Upper lobe of right lung (tissue), 1 donor: ENCODE measurements around the gene TARS3. TPM values are rescaled to one million over a fixed set of nuclear protein-coding genes. Genes with fewer than 3 reads are reported as not detected.

Experiments
- ATAC-seq: fragments of 200-7000 bp; cut with Tn5 transposase; one replicate; pipeline ENCODE4 v1.9.1; 2020; ENCODE audit warnings: mild to moderate bottlenecking, moderate library complexity
- DNase-seq: peaks from one replicate; pipeline ENCODE4 v3.0.0-alpha.2; 2020
- H3K27ac ChIP-seq: fragments of 200-600 bp; one replicate; pipeline ENCODE4 v1.8.0; 2022
- H3K27me3 ChIP-seq: fragments of 200-600 bp; one replicate; pipeline ENCODE4 v1.8.0; 2022; ENCODE audit warnings: mild to moderate bottlenecking
- H3K36me3 ChIP-seq: fragments of 200-600 bp; one replicate; pipeline ENCODE4 v1.8.0; 2022
- H3K4me1 ChIP-seq: fragments of 200-600 bp; one replicate; pipeline ENCODE4 v1.8.0; 2022
- H3K4me3 ChIP-seq: fragments of 200-600 bp; one replicate; pipeline ENCODE4 v1.8.0; 2022; ENCODE audit warnings: mild to moderate bottlenecking
- H3K9me3 ChIP-seq: fragments of 200-600 bp; one replicate; pipeline ENCODE4 v1.8.0; 2022
- CTCF ChIP-seq: fragments of 200-600 bp; IDR thresholded peaks from one replicate; pipeline ENCODE4 v1.8.0; 2022; ENCODE audit warnings: antibody characterized with exemption
- intact Hi-C: fragments of 100-400 bp; cut with DNase I; formaldehyde crosslinking; loops from one replicate; pipeline ENCODE4 v1.11.0; 2022
- total RNA-seq: library from RNA; stranded (reverse); fragmentation: NEBNext Ultra II Directional; extraction: Animal tissue kit (Norgen Biotek cat#: 25700); gene quantifications from one replicate; pipeline ENCODE4 v1.2.1, GENCODE V29; 2021
- donor health status: DM: no; HTN: yes; CAD: no; lungs with severe emphysema.

The TARS3 gene
- total RNA-seq, 1 donor from 2014 or later: 12.0 TPM

- DNase-seq (no peak), ATAC-seq (no peak)
- no peaks in the 10 kb centered on the region for H3K36me3 ChIP-seq
- peak overlapping the region; percentile 8 for H3K4me3 ChIP-seq
- H3K4me1 ChIP-seq: no peaks in the 10 kb centered on the region
- H3K27me3 ChIP-seq: no peaks in the 10 kb centered on the region
- H3K9me3 ChIP-seq: no peaks in the 10 kb centered on the region
- intact Hi-C loops: no loop called here
- TF ChIP-seq CTCF: no peak
- H3K27ac ChIP-seq: no peak overlapping the region
Measured at GRCh38 chr15:101615414-101615985, 108.8 kb downstream of the TARS3 start.

- no peaks in the 10 kb centered on the region for H3K27me3 ChIP-seq
- ATAC-seq (no peak), DNase-seq (no peak)
- no peak overlapping the region for H3K27ac ChIP-seq
- no peaks in the 10 kb centered on the region for H3K9me3 ChIP-seq
- no peaks in the 10 kb centered on the region for H3K4me1 ChIP-seq
- H3K36me3 ChIP-seq: no peaks in the 10 kb centered on the region
- no peak overlapping the region for H3K4me3 ChIP-seq
- intact Hi-C loops: no loop called here
- no peak for TF ChIP-seq CTCF
Measured at GRCh38 chr15:101614761-101615160, 109.5 kb downstream of the TARS3 start.

GRCh38 chr15:101614001-101614585 is 110.2 kb downstream of the TARS3 start:
- Histone ChIP-seq H3K4me3 (no peak overlapping the region), H3K9me3 (no peaks in the 10 kb centered on the region), H3K27ac (no peak overlapping the region), H3K27me3 (no peaks in the 10 kb centered on the region), H3K4me1 (no peaks in the 10 kb centered on the region), H3K36me3 (no peaks in the 10 kb centered on the region)
- no peak for TF ChIP-seq CTCF
- DNase-seq: no peak
- intact Hi-C loops: no loop called here
- no peak for ATAC-seq

- Histone ChIP-seq H3K36me3 (no peaks in the 10 kb centered on the region), H3K27me3 (no peaks in the 10 kb centered on the region), H3K4me1 (no peaks in the 10 kb centered on the region), H3K9me3 (no peaks in the 10 kb centered on the region), H3K27ac (no peak overlapping the region), H3K4me3 (no peak overlapping the region)
- intact Hi-C loops: no loop called here
- TF ChIP-seq CTCF: no peak
- DNase-seq: no peak
- no peak for ATAC-seq
Measured at GRCh38 chr15:101613130-101614000, 110.9 kb downstream of the TARS3 start.

GRCh38 chr15:101612676-101613075 is 111.6 kb downstream of the TARS3 start:
- TF ChIP-seq CTCF: no peak
- intact Hi-C loops: no loop called here
- no peak overlapping the region for H3K27ac ChIP-seq
- H3K4me3 ChIP-seq: no peak overlapping the region
- no peak for DNase-seq
- H3K4me1 ChIP-seq: no peaks in the 10 kb centered on the region
- no peaks in the 10 kb centered on the region for H3K9me3 ChIP-seq
- no peak for ATAC-seq
- H3K27me3 ChIP-seq: no peaks in the 10 kb centered on the region
- H3K36me3 ChIP-seq: no peaks in the 10 kb centered on the region
